Measurements from ENCODE around the gene GDF7.

GRCh38 chr2:20650877-20651730 is 15.8 kb upstream of the GDF7 start, which contains the start of gene HS1BP3:
- TF ChIP-seq, protein P1, sequence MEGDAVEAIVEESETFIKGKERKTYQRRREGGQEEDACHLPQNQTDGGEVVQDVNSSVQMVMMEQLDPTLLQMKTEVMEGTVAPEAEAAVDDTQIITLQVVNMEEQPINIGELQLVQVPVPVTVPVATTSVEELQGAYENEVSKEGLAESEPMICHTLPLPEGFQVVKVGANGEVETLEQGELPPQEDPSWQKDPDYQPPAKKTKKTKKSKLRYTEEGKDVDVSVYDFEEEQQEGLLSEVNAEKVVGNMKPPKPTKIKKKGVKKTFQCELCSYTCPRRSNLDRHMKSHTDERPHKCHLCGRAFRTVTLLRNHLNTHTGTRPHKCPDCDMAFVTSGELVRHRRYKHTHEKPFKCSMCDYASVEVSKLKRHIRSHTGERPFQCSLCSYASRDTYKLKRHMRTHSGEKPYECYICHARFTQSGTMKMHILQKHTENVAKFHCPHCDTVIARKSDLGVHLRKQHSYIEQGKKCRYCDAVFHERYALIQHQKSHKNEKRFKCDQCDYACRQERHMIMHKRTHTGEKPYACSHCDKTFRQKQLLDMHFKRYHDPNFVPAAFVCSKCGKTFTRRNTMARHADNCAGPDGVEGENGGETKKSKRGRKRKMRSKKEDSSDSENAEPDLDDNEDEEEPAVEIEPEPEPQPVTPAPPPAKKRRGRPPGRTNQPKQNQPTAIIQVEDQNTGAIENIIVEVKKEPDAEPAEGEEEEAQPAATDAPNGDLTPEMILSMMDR (IDR thresholded peaks at IDR 0.05; ENCODE audit: low read depth, low read length): peak; percentile 50
- peak; percentile 91 for TF ChIP-seq POLR2A (IDR thresholded peaks at IDR 0.05; ENCODE audit: extremely low read depth, insufficient read length)
- 0 out of 2 replicates have a peak, but pooled peaks have one; percentile 5 for TF ChIP-seq MYC (IDR thresholded peaks at IDR 0.05; ENCODE audit: low read depth, low read length)

Measured in NB4 (cell line).